ENCODE measurements around the gene SELENOV.

DNA sequence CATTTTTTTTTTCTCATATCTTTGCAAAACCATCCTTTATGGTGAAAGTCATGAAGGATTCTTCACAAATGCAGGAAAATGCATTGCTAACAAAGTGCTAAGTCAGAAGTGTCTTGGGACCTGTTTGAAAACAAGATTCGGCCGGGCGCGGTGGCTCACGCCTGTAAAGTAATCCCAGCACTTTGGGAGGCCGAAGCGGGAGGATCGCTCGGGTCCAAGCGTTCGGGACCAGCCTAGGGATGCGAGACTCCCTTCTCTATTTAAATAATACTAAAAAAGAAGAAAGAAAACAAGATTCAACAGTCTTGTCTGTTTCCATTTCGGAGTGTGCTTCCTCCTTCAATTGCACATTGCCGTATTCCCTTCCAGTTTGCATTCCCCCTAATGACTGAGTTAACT, 16.9 kb downstream of the SELENOV start:
- TF ChIP-seq EZH2phosphoT487 (IDR thresholded peaks at IDR 0.05; ENCODE audit: insufficient read depth, low read depth), result no peak
- no peak for TF ChIP-seq EZH2 (IDR thresholded peaks at IDR 0.05; ENCODE audit: insufficient read depth, poor library complexity, severe bottlenecking)

Data from GM23248 (cell line).